GM21576 (cell line): ENCODE results near the gene SLC26A1.

Experiments used
- ATAC-seq: cut with Tn5 transposase; IDR thresholded peaks from one replicate; pipeline ENCODE4 v1.9.1; 2021; ENCODE audit warnings: mild to moderate bottlenecking, moderate library complexity; ENCODE audit not compliant: unreplicated experiment

SLC26A1 gene

DNA sequence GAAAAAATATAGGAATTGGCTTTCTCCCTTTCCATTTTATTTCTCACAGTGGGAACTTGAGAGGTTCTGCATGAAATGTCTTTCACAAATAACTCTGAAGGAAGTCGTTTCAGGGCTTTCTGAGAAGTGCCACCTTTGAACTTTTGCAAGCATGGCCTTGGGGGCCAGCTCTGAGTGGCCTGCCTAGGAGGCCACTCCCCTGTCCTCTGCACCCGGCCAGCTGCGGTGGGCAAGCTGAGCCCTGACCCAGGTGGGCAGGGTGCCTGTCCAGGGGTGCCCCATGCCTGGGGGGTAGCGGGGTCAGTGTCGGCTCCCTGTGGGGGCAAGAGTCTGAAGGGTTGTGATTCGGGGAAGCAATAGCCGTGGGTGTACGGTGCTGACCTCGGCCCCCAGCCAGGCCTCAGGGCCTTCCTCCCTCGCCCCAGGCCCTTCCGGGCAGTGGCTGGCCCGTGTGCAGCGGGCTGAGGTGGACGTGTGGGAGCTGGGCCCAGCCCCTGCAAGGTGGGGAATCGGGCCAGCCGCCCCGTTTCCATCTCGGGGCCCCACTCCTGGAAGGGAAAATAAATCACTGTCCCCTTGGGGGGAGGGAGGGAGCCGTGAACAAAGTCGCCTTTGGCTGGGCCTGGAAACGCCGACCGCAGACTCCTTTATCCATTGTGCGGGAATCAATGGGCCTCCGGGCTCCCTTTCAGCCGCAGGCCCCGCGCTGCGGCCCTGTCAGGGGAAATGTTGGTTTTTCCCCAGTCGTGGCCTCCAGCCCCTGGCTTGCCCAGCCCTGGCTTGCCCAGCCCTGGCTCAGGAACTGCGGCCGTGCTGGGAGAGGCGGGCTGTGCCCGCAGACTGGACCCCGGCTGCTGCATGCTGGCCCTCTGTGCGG, 21.3 kb upstream of the SLC26A1 start:
- ATAC-seq, result no peak

GRCh38 chr4:1013225-1014073, 20.2 kb upstream of the SLC26A1 start:
- no peak for ATAC-seq

DNA sequence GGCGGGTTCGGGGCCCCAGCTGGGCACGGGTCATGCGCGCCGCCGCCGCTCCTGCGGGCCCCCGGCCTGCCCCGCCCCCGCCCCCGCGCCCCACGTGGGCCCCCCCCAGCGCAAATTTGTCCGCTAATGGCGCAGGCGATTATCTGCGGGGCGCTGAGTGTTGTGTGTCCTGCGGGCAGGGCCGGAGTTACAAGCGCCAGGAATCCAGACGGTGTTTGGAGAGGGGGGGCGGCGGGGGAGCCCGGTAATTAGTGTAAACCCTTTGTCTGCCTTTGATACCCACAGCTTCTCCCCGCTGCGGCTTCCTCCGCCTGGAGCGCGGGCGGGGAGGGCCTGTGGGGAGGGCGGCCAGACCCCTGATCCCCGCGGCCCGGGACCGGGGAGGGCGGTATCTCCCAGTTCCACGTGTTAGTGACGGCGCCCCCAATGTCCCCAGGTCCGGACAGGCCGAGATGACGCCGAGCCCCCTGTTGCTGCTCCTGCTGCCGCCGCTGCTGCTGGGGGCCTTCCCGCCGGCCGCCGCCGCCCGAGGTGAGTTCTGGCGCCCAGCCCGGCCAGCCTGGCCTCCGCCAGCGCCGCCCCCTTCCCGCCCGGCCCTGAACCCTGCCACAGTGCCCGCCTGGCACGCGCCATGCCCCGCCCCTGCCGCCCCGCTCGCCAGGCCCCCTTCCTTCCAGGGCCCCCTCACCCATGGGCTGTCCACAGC, 19.0 kb upstream of the SLC26A1 start:
- no peak for ATAC-seq

DNA sequence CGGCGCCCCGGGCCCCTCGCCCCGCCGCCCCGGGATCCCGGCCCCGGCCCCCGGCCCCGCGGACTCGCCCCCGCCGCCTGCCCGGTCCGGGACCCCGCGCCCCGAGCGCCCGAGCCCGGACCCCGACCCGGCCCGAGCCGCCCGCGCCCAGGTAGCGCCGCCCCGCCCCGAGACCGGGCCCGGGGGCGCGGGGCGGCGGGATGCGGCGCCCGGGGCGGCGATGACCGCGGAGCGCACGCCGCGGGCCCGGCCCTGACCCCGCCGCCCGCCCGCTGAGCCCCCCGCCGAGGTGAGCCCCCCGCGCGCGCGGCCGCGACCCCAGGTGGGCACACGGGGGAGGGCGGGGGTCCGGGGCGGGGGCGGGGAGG, 18.4 kb upstream of the SLC26A1 start:
- no peak for ATAC-seq

DNA sequence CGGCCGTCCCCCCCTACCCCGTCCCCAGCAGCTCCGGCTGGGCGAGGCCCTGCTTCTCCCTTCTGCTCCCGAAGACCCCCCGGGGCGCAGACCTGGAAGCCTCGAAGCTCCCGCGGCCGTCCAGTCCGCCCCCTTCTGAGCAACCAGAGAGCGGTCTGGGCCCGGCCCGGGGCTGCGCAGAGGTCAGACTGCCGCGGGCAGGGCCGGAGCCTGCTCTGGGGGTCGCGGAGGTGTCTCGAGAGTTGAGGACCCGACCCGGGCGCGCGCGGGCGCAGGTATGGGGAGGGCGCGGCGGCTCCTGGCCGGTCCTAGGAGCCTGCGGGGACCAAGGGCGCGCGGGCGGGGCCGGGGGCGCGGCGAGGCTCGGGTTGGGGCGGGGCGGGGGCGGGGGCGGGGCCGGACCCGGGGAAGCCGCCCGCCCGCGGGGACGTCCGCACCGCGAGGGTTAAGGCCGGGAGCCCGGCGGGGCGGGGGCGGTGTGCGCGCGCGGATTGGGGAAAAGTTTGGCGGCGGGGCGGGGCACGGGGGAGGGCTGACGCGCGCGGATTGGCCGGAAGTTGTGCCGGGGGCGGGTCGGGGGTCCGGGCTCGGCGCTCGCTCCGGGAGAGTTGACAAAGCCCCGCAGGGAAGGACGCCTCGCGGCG, 17.9 kb upstream of the SLC26A1 start, which contains the start of gene FGFRL1:
Gene FGFRL1, plus strand, starts transcription at position 605 of the 644 bp plus-strand sequence. CDS start 860 bp downstream, outside the sequence.
- peak; percentile 35 for ATAC-seq

DNA sequence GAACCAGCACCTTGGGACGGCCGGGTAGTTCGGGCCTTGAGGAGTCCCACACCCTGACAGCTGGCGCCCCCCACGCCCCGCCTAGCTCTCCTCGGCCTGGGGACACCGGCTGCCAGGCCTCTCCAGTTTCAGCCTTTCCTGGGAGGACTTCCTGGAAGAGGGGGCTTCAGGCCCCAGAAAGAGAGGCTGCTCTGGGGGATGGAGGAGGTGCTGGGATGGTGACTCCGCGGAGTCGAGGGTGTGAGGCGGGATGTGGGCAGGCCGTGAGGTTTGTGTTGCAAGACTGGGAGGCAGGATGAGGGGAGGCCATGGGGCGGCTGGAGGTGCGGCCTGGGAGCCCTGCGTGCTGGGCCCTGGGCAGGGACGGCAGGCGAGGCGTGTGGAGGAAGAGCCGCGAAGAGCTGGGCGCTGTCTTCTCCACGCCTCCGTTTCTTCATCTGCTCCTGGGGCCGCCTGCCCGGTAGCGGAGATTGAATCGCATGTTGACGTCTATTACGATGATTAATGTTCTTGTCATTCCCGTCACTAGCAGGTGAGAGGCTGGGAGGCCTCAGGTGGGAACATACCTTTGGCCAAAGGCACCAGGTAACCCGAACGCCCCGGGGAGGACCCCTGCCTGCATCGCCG, 17.3 kb upstream of the SLC26A1 start:
- ATAC-seq, result no peak

DNA sequence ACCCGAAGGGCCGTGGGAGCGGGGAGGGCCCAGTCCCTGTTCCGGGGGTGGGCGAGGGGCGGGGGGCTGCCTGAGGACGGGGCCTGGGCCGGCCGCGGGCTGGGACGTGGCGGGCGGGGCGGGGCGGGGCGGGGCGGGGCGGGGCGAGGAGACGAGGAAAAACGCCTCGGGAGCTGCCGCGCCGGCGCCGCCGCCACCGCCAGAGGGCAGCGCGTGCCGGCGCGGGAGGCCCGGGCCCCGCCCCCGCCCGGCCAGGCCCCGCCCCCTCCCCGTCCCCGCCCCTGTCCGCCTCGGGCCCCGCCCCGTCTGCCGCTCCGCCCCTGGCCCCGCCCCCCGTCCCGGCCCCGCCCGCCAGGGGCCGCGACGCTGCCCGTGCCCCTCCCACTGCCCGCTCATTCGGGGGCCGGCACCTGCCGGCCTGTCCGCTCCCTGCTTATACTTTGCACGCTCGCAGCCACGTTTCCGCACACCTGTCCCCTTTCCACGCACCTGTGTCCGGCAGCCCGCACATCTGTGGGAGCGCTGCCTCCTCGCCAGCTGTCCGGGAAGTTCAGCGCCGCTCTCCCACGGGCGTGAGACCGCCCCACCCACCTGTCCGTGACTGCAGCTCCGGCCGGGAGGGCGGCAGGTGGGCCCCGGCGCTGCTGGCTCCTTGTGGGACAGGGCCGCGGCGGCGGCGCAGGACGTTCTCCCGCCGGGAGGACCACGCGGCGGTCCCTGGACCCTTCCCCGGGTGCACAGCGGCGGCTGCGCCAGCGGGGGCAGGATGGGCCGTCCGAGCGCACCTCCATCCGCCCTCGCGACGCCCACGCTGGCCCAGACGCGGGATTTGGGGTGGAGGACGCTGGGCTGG, 16.6 kb upstream of the SLC26A1 start:
- peak; percentile 30 for ATAC-seq

DNA sequence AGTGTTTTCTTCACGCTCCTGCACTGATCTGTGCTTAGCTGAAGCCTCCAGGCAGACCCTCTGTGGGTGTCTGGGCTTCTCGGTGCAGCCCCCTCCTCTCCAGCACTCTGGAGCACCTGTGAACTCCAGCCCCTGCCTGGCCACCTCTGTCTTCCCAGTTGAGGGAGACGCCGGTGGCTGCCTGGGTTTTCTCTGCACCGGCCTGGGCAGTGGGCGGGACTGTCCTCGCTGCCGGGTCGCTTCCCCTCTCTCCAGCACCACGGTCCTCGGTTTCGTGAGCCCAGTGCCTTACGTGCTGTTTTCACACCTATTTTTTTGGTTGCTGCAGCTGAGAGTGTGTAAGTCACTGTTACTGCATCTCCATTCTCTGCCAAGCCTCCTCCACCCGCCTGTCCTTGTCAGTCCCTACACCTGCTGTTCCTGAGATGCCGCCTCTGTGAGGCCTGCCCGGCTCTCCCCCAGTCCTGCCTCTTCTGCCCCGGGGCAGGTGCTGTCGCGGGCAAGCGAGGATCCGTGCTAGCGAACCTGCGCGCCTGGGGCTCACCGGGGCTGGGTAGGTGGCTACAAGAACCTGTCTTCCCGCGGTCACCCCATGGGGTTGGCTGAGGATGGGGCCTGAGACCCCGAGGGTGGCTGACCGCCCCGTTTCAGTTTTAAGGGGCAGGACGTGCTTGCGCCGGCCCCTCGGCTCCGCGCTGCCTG, 15.8 kb upstream of the SLC26A1 start:
- no peak for ATAC-seq

DNA sequence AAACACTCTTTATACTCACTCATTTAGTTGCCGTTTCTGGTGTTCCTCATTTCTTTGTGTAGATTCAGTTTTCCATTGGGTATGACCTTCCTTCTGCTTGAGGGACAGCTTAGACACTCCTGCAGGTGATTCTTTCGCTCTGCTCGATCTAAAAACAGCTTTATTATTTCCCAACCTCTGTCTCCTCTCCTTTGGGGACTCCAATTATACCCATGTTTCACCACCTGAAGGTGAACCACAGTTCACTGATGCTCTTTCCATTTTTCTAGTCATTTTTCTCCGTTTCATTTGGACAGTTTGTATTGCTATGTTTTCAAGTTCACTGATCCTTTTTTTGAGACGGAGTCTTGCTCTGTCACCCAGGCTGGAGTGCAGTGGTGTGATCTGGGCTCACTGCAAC, 13.7 kb upstream of the SLC26A1 start:
- no peak for ATAC-seq

GRCh38 chr4:1004557-1005485, 11.6 kb upstream of the SLC26A1 start:
- no peak for ATAC-seq

GRCh38 chr4:1004071-1004418, 10.8 kb upstream of the SLC26A1 start:
- no peak for ATAC-seq

GRCh38 chr4:1003271-1004070, 10.3 kb upstream of the SLC26A1 start:
- ATAC-seq, result no peak

DNA sequence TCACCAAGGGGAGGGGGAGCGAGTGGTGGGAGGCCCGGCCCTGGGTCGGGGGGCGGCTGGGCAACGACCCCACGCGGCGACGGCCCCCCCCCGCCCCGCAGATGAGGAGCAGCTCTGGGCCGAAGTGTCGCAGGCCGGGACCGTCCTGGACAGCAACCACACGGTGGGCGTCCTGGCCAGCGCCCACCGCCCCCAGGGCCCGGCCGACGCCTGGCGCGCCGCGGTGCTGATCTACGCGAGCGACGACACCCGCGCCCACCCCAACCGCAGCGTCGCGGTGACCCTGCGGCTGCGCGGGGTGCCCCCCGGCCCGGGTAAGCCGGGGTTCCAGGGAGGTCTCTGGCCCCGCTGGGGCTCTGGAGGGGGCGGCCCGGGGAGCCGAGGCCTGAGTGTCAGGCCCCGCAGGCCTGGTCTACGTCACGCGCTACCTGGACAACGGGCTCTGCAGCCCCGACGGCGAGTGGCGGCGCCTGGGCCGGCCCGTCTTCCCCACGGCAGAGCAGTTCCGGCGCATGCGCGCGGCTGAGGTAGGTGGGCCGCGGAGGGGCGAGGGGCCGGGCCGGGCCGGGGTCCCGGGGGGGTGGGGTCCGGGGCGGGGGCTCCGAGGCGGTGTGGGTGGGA, 9.5 kb upstream of the SLC26A1 start:
- ATAC-seq, result no peak

DNA sequence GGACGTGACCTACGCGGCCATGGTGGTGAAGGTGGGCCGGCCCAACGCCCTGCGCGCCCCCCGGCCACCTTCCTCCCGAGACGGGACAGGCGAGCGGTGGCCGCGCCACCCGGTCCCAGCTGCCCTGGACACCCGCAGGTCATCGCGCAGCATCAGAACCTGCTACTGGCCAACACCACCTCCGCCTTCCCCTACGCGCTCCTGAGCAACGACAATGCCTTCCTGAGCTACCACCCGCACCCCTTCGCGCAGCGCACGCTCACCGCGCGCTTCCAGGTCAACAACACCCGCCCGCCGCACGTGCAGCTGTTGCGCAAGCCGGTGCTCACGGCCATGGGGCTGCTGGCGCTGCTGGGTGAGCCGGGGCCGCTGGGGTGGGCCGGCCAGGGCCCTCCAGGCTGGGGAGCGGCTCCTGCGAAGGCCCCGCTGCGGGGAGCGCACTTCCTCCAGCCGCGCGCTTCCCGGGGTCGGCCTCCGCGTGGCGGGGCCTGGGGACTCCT, 9.0 kb upstream of the SLC26A1 start:
- ATAC-seq, result no peak

GRCh38 chr4:1001561-1002130, 8.4 kb upstream of the SLC26A1 start:
- no peak for ATAC-seq

DNA sequence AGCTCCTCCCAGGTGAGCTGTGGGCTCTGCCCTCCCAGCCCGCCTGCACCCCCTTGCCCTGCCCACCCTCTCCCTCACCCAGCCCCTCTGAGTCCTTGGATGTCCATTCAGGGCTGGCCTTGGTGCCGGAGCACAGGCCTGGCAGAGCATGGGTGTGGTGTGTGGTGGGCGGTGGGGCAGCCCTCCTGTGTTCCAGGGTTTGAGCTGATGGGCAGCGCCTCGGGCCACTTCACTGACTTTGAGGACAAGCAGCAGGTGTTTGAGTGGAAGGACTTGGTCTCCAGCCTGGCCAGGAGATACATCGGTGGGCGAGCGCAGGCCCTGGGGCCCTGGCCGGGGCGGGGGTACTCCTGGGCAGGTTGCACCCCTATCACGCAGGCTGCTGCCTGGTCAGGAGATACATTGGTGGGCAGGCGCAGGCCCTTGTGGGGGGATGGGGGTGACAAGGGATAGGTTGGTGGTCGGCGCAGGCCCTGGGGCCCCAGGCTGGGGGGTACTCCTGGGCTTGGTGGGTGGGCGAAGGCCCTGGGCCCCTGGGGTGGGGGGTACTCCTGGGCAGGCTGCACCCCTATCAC, 7.6 kb upstream of the SLC26A1 start:
- no peak for ATAC-seq
